ENCODE measurements around the gene UPK3B. TPM values are rescaled to one million over a fixed set of nuclear protein-coding genes. Genes with fewer than 3 reads are reported as not detected.
"Not testable (repeated sequence)": the region's sequence is repeated elsewhere in the genome, so short reads cannot be mapped to it uniquely, and the experiment has no call there.

UPK3B gene
- total and polyA plus RNA-seq, 10 of the 15 experiments (the other 5 are each of a cell fraction or from before 2014, with no cell fraction given): 0.16 to 0.72 (median 0.27) TPM; not detected in 5

DNA sequence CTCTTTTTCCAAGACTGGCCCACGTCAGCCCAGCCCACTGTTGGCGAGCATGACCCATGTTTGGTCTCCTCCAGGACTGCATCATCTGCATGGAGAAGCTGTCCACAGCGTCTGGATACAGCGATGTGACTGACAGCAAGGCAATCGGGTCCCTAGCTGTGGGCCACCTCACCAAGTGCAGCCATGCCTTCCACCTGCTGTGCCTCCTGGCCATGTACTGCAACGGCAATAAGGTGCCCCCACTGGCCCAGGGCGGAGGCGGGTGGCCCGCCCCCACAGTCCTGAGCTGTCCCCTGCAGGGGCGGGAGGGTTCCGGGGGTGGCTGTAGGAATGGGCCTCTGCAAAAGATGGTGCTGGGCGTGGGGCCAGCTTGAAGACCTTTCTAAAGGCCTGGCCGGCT lies 8.1 kb upstream of the UPK3B start:
- SMC1A ChIA-PET (ENCODE audit: uncharacterized antibody, unreplicated experiment); intact Hi-C loops (cut with micrococcal nuclease; ENCODE audit: unreplicated experiment); CTCF ChIA-PET; ATAC-seq; H4K20me1 ChIP-seq (ENCODE audit: control insufficient read depth, insufficient read depth); H3K79me2 ChIP-seq (ENCODE audit: control insufficient read depth, insufficient read depth, low read length); H3K36me3 ChIP-seq (ENCODE audit: control insufficient read depth in 2 of 2, insufficient read depth in 2 of 2, low read length in 1 of 2); H3K27ac ChIP-seq (ENCODE audit: control insufficient read depth, insufficient read depth); H3K9ac ChIP-seq (ENCODE audit: control insufficient read depth, insufficient read depth, low read length); H3K27me3 ChIP-seq (replicated peaks in 1 of 2; ENCODE audit: control insufficient read depth in 2 of 2, insufficient read depth in 2 of 2, low read length in 1 of 2); DNase-seq (ENCODE audit: low read depth, low spot score); H3K4me1 ChIP-seq (ENCODE audit: control insufficient read depth, insufficient read depth, low read length); FAIRE-seq; H2AFZ ChIP-seq (ENCODE audit: control insufficient read depth, low read depth, low read length); POLR2A ChIA-PET; H3K4me2 ChIP-seq (ENCODE audit: control insufficient read depth, insufficient read depth); H3K9me3 ChIP-seq (replicated peaks; ENCODE audit: control insufficient read depth, insufficient read depth, low read length); BruUV-seq (replicated peaks); RAD21 ChIA-PET (ENCODE audit: unreplicated experiment); H3K4me3 ChIP-seq: not testable (repeated sequence)
- WGBS (ENCODE audit: insufficient coverage, insufficient replicate concordance, low lambda C conversion rate, missing lambda C conversion rate): 73% methylated on average over 11 of the region's 13 CpGs
- in situ Hi-C loops (cut with MboI): loop anchor here (25.0 kb wide), 1 partner anchor 510 kb away; no protein-coding TSS in a partner anchor

DNA sequence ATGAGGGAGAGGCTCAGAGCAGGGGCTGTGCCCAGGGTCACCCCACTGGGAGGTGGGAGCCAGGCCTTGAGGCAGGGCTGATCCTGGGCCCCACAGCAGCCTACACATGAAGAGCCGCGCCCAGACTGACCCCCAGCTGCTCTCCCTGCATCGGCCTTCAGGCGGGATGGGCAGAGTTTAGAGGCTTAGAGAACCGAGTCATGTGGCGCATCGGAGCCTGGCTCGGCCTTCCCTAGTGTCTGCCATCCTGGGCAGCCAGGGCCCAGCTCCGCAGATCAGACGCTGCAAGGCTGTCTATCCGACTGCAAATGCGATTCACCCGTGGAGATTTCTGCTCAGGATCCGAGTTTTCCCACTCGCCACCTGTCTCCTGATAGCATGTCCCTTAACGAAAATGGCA lies 7.5 kb upstream of the UPK3B start:
- ATAC-seq; FAIRE-seq; H3K4me2 ChIP-seq (ENCODE audit: control insufficient read depth, insufficient read depth); H3K36me3 ChIP-seq (ENCODE audit: control insufficient read depth in 2 of 2, insufficient read depth in 2 of 2, low read length in 1 of 2); H4K20me1 ChIP-seq (ENCODE audit: control insufficient read depth, insufficient read depth); RAD21 ChIA-PET (ENCODE audit: unreplicated experiment); intact Hi-C loops (cut with micrococcal nuclease; ENCODE audit: unreplicated experiment); H3K4me3 ChIP-seq; BruUV-seq (replicated peaks); H3K27me3 ChIP-seq (replicated peaks in 1 of 2; ENCODE audit: control insufficient read depth in 2 of 2, insufficient read depth in 2 of 2, low read length in 1 of 2); SMC1A ChIA-PET (ENCODE audit: uncharacterized antibody, unreplicated experiment); H3K27ac ChIP-seq (ENCODE audit: control insufficient read depth, insufficient read depth); H2AFZ ChIP-seq (ENCODE audit: control insufficient read depth, low read depth, low read length); H3K9ac ChIP-seq (ENCODE audit: control insufficient read depth, insufficient read depth, low read length); POLR2A ChIA-PET; H3K9me3 ChIP-seq (replicated peaks; ENCODE audit: control insufficient read depth, insufficient read depth, low read length); H3K4me1 ChIP-seq (ENCODE audit: control insufficient read depth, insufficient read depth, low read length); CTCF ChIA-PET; DNase-seq (ENCODE audit: low read depth, low spot score); H3K79me2 ChIP-seq (ENCODE audit: control insufficient read depth, insufficient read depth, low read length): not testable (repeated sequence)
- WGBS (ENCODE audit: insufficient coverage, insufficient replicate concordance, low lambda C conversion rate, missing lambda C conversion rate): 90% methylated on average over 14 of the region's 16 CpGs
- in situ Hi-C loops (cut with MboI): loop anchor here (25.0 kb wide), 1 partner anchor 509 kb away; no protein-coding TSS in a partner anchor

DNA sequence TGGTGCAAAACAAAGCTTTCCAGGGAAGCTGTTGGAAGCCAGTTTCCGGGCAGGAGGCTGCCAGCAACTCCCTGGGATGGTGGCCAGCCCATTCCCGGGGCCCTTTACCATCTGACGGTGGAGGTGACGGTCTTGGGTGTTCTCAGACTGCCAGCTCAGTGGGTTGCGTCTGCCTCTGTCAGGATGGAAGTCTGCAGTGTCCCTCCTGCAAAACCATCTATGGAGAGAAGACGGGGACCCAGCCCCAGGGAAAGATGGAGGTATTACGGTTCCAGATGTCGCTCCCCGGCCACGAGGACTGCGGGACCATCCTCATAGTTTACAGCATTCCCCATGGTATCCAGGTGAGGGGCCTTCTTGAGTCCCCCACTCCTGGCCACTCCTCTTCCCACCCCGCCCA lies 7.1 kb upstream of the UPK3B start:
- intact Hi-C loops (cut with micrococcal nuclease; ENCODE audit: unreplicated experiment); DNase-seq (ENCODE audit: low read depth, low spot score); H3K27ac ChIP-seq (ENCODE audit: control insufficient read depth, insufficient read depth); H3K4me3 ChIP-seq; H3K36me3 ChIP-seq (ENCODE audit: control insufficient read depth in 2 of 2, insufficient read depth in 2 of 2, low read length in 1 of 2); RAD21 ChIA-PET (ENCODE audit: unreplicated experiment); H4K20me1 ChIP-seq (ENCODE audit: control insufficient read depth, insufficient read depth); H3K79me2 ChIP-seq (ENCODE audit: control insufficient read depth, insufficient read depth, low read length); H3K27me3 ChIP-seq (replicated peaks in 1 of 2; ENCODE audit: control insufficient read depth in 2 of 2, insufficient read depth in 2 of 2, low read length in 1 of 2); SMC1A ChIA-PET (ENCODE audit: uncharacterized antibody, unreplicated experiment); BruUV-seq (replicated peaks); FAIRE-seq; H3K4me1 ChIP-seq (ENCODE audit: control insufficient read depth, insufficient read depth, low read length); ATAC-seq; H3K9ac ChIP-seq (ENCODE audit: control insufficient read depth, insufficient read depth, low read length); H3K9me3 ChIP-seq (replicated peaks; ENCODE audit: control insufficient read depth, insufficient read depth, low read length); CTCF ChIA-PET; POLR2A ChIA-PET; H3K4me2 ChIP-seq (ENCODE audit: control insufficient read depth, insufficient read depth); H2AFZ ChIP-seq (ENCODE audit: control insufficient read depth, low read depth, low read length): not testable (repeated sequence)
- in situ Hi-C loops (cut with MboI): loop anchor here (25.0 kb wide), 1 partner anchor 509 kb away; no protein-coding TSS in a partner anchor
- WGBS (ENCODE audit: insufficient coverage, insufficient replicate concordance, low lambda C conversion rate, missing lambda C conversion rate): 92% methylated on average over 6 of the region's 12 CpGs

DNA sequence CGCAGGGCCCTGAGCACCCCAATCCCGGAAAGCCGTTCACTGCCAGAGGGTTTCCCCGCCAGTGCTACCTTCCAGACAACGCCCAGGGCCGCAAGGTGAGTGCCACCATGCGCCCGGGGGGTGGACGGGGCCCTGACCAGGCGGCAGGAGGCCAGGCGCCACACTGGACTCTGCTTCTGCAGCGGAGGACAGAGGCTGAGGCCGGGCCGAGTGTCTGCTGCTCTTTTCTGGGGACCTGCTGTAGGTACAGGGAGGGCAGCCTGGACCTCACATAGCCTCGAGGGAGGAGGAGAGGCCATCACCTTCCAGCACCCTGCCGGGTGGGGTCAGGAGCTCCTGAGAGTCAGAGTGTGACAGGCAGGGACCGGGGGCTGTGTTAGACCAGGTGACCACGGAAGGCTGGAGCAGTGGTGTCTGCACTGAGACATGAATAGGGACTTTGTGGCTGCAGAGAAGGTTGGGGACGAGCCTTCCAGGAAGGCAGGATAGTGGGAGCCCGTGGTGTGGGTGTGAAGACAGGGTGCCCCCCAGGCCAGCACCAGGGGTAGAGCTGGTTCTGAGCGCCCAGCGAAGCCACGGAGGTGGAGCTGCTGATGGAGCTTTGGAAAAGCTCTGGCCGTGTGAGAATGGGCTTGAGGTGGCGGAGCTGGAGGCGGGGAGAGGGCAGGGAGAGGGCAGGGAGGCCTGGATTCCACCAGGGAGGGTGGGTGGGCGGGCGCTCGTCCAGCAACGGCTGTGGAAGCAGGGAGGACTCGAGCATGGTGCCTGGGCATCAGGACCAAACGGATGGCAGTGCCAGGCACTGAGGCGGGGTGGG lies 5.8 kb upstream of the UPK3B start:
- SMC1A ChIA-PET (ENCODE audit: uncharacterized antibody, unreplicated experiment); H3K4me1 ChIP-seq (ENCODE audit: control insufficient read depth, insufficient read depth, low read length); H3K4me3 ChIP-seq; H3K27me3 ChIP-seq (replicated peaks in 1 of 2; ENCODE audit: control insufficient read depth in 2 of 2, insufficient read depth in 2 of 2, low read length in 1 of 2); H4K20me1 ChIP-seq (ENCODE audit: control insufficient read depth, insufficient read depth); H3K4me2 ChIP-seq (ENCODE audit: control insufficient read depth, insufficient read depth); CTCF ChIA-PET; FAIRE-seq; intact Hi-C loops (cut with micrococcal nuclease; ENCODE audit: unreplicated experiment); H2AFZ ChIP-seq (ENCODE audit: control insufficient read depth, low read depth, low read length); POLR2A ChIA-PET; ATAC-seq; H3K27ac ChIP-seq (ENCODE audit: control insufficient read depth, insufficient read depth); H3K79me2 ChIP-seq (ENCODE audit: control insufficient read depth, insufficient read depth, low read length); H3K36me3 ChIP-seq (ENCODE audit: control insufficient read depth in 2 of 2, insufficient read depth in 2 of 2, low read length in 1 of 2); H3K9me3 ChIP-seq (replicated peaks; ENCODE audit: control insufficient read depth, insufficient read depth, low read length); BruUV-seq (replicated peaks); DNase-seq (ENCODE audit: low read depth, low spot score); H3K9ac ChIP-seq (ENCODE audit: control insufficient read depth, insufficient read depth, low read length); RAD21 ChIA-PET (ENCODE audit: unreplicated experiment): not testable (repeated sequence)
- in situ Hi-C loops (cut with MboI): loop anchor here (25.0 kb wide), 1 partner anchor 508 kb away; no protein-coding TSS in a partner anchor
- 86% methylated on average over 12 of the region's 33 CpGs for WGBS (ENCODE audit: insufficient coverage, insufficient replicate concordance, low lambda C conversion rate, missing lambda C conversion rate)

All from GM12878 (cell line).